ENCODE results near the gene TRAPPC5. TPM values are rescaled to one million over a fixed set of nuclear protein-coding genes. Genes with fewer than 3 reads are reported as not detected.

TRAPPC5 gene
- polyA plus RNA-seq, 1 of the 3 experiments (the other 2 are of a cell fraction), result 49.4 TPM

- TF ChIP-seq REST (IDR thresholded peaks at IDR 0.05; ENCODE audit: low read depth, low read length) (no peak), MXI1 (IDR thresholded peaks at IDR 0.05; ENCODE audit: low read depth, low read length) (no peak), POLR2AphosphoS5 (IDR thresholded peaks at IDR 0.05; ENCODE audit: low read depth, low read length) (no peak), EP300 (IDR thresholded peaks at IDR 0.05; ENCODE audit: borderline replicate concordance in 1 of 2, low read depth in 1 of 2, low read length in 1 of 2) (no peak), FOXM1 (IDR thresholded peaks at IDR 0.05; ENCODE audit: low read depth) (no peak), EZH2phosphoT487 (IDR thresholded peaks at IDR 0.05; ENCODE audit: borderline replicate concordance, low read depth) (no peak), TCF12 (IDR thresholded peaks at IDR 0.05) (no peak), CTCF (IDR thresholded peaks at IDR 0.05) (no peak), SIN3A (IDR thresholded peaks at IDR 0.05; ENCODE audit: borderline replicate concordance, low read depth, low read length) (no peak), NFIC (IDR thresholded peaks at IDR 0.05; ENCODE audit: borderline replicate concordance) (no peak), TEAD4 (IDR thresholded peaks at IDR 0.05; ENCODE audit: borderline replicate concordance, insufficient read depth) (no peak)
These were observed 11.0 kb upstream of the TRAPPC5 start (continued) for GRCh38 chr19:7669641-7670040.

- no peak for DNase-seq
- Histone ChIP-seq H3K4me3 (ENCODE audit: low read depth in 2 of 2, low read length in 1 of 2) (no peak overlapping the region), H4K20me1 (ENCODE audit: insufficient read depth) (no peaks in the 10 kb centered on the region), H3K27ac (ENCODE audit: low read depth in 2 of 2, low read length in 1 of 2) (no peak overlapping the region), H3F3A (replicated peaks; ENCODE audit: insufficient read depth) (no peaks in the 10 kb centered on the region), H3K9me3 (no peaks in the 10 kb centered on the region), H3K4me1 (ENCODE audit: control insufficient read depth in 1 of 2, insufficient read depth in 2 of 2, low read depth in 1 of 2, low read length in 1 of 2) (no peaks in the 10 kb centered on the region), H3K27me3 (ENCODE audit: insufficient read depth) (peaks cover 55% of the 10 kb centered on the region), H3K4me2 (no peak overlapping the region), H3K79me2 (ENCODE audit: insufficient read depth) (no peaks in the 10 kb centered on the region), H3K36me3 (replicated peaks in 1 of 2; ENCODE audit: control insufficient read depth in 1 of 2, insufficient read depth in 2 of 2, low read length in 1 of 2) (no peaks in the 10 kb centered on the region), H2AFZ (ENCODE audit: low read depth) (no peak overlapping the region), H3K9ac (no peak overlapping the region), H3K9me2 (no peaks in the 10 kb centered on the region)
- TF ChIP-seq EZH2phosphoT487 (IDR thresholded peaks at IDR 0.05; ENCODE audit: borderline replicate concordance, low read depth) (no peak), EP300 (IDR thresholded peaks at IDR 0.05; ENCODE audit: borderline replicate concordance in 1 of 2, low read depth in 1 of 2, low read length in 1 of 2) (no peak), FOXM1 (IDR thresholded peaks at IDR 0.05; ENCODE audit: low read depth) (no peak)
- ChIA-PET CTCF (interaction anchor here (0.6 to 4.3 kb wide), 6 partner anchors 11 to 635 kb away, joined by 3 to 16 read pairs (median 4); partner anchors contain the start of gene TRAPPC5), POLR2A (no interaction called here)
- WGBS (ENCODE audit: low lambda C conversion rate), result 4% methylated on average over 20 of the region's 43 CpGs
These were observed 10.4 kb upstream of the TRAPPC5 start for GRCh38 chr19:7670150-7670783.
